Measurements from ENCODE around the gene KLHL24.

- TF ChIP-seq, protein P1, sequence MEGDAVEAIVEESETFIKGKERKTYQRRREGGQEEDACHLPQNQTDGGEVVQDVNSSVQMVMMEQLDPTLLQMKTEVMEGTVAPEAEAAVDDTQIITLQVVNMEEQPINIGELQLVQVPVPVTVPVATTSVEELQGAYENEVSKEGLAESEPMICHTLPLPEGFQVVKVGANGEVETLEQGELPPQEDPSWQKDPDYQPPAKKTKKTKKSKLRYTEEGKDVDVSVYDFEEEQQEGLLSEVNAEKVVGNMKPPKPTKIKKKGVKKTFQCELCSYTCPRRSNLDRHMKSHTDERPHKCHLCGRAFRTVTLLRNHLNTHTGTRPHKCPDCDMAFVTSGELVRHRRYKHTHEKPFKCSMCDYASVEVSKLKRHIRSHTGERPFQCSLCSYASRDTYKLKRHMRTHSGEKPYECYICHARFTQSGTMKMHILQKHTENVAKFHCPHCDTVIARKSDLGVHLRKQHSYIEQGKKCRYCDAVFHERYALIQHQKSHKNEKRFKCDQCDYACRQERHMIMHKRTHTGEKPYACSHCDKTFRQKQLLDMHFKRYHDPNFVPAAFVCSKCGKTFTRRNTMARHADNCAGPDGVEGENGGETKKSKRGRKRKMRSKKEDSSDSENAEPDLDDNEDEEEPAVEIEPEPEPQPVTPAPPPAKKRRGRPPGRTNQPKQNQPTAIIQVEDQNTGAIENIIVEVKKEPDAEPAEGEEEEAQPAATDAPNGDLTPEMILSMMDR (IDR thresholded peaks at IDR 0.05), result no peak
- TF ChIP-seq POLR2A (IDR thresholded peaks at IDR 0.05) (no peak), POLR2AphosphoS5 (IDR thresholded peaks at IDR 0.05; ENCODE audit: insufficient read depth in 1 of 2, low read depth in 1 of 2) (no peak)
Measured at GRCh38 chr3:183680061-183680460, 44.6 kb downstream of the KLHL24 start.
